Lower lobe of right lung (tissue), 2 donors: ENCODE data around the gene COX4I2. TPM values are rescaled to one million over a fixed set of nuclear protein-coding genes. Genes with fewer than 3 reads are reported as not detected.
"Not testable (repeated sequence)": the region's sequence is repeated elsewhere in the genome, so short reads cannot be mapped to it uniquely, and the experiment has no call there.

Experiments
- ATAC-seq, 2 donors: fragments of 200-7000 bp; cut with Tn5 transposase; one replicate each; pipeline ENCODE4 v1.9.1; 2020 to 2022; ENCODE audit warnings: mild to moderate bottlenecking in 2 of 2, moderate library complexity in 2 of 2
- DNase-seq: peaks from one replicate; pipeline ENCODE4 v3.0.0-alpha.2; 2020
- H3K27ac ChIP-seq: fragments of 200-600 bp; one replicate; pipeline ENCODE4 v1.8.0; 2022
- H3K27me3 ChIP-seq: fragments of 200-600 bp; one replicate; pipeline ENCODE4 v1.8.0; 2022; ENCODE audit warnings: low read depth
- H3K36me3 ChIP-seq: fragments of 200-600 bp; one replicate; pipeline ENCODE4 v1.8.0; 2022; ENCODE audit warnings: mild to moderate bottlenecking
- H3K4me1 ChIP-seq: fragments of 200-600 bp; one replicate; pipeline ENCODE4 v1.8.0; 2022
- H3K4me3 ChIP-seq: fragments of 200-600 bp; one replicate; pipeline ENCODE4 v1.8.0; 2022; ENCODE audit warnings: mild to moderate bottlenecking
- H3K9me3 ChIP-seq: fragments of 200-600 bp; one replicate; pipeline ENCODE4 v1.8.0; 2022
- CTCF ChIP-seq: fragments of 200-600 bp; IDR thresholded peaks from one replicate; pipeline ENCODE4 v1.8.0; 2022; ENCODE audit warnings: antibody characterized with exemption, mild to moderate bottlenecking
- intact Hi-C: fragments of 100-400 bp; cut with DNase I; formaldehyde crosslinking; loops from one replicate; pipeline ENCODE4 v1.11.0; 2022
- total RNA-seq: library from RNA; stranded (reverse); fragmentation: NEBNext Ultra II Directional; extraction: Animal tissue kit (Norgen Biotek cat#: 25700); gene quantifications from one replicate; pipeline ENCODE4 v1.2.1, GENCODE V29; 2021
- donor health status: DM: no; HTN: yes; CAD: no; lungs with severe emphysema.

Gene COX4I2
- total RNA-seq, 1 donor from 2014 or later: 17.1 TPM

DNA sequence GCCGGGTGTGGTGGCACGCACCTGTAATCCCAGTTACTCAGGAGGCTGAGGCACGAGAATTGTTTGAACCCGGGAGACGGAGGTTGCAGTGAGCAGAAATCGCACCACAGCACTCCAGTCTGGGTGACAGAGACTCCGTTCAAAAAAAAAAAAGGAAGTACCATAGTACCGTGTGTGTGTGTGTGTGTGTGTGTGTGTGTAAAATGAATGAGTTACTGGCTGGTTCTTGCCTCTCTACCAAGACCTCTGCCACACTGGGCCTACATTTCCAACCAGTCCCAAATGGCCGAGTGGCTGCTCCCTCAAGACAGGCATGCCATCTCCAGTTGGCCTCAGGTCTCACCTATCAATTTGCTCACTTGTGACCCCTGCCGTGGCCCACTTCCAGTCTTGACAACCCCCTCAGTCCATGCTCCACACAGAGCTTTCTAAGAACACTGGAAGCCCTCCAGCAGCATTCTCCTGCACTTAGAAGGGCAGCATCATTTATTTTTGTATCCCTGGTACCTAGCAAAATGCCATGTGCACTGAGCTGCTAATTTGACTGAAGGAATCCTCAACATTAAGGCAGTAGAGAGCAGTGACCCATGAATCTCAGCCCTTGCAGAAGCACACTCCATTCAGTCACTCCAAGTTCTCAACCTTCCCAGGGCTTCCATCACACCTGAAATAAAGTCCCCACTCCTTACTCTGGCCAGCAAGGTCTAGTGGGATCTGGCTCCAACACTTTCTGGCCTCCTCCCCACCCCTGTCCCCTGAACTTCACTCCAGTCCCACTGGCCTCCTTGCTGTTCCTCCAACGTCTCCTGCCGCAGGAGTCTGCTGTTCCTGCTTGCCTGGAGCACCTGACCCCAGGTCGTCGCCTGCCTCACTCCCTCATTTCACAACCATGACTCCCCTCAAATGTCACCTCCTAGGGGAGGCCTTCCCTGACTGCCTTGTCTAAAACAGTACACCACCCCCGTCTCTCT is 29.9 kb downstream of the COX4I2 start:
- H3K4me3 ChIP-seq: no peak overlapping the region
- H3K36me3 ChIP-seq: peaks cover 25% of the 10 kb centered on the region
- peak overlapping the region; percentile 80 for H3K27ac ChIP-seq
- H3K27me3 ChIP-seq: no peaks in the 10 kb centered on the region
- peaks cover 91% of the 10 kb centered on the region for H3K4me1 ChIP-seq
- DNase-seq: no peak
- H3K9me3 ChIP-seq: no peaks in the 10 kb centered on the region
- ATAC-seq: peak in 1 of 2 donors; percentile 50
- intact Hi-C loops: loop anchor here (10.0 kb wide), 1 partner anchor 47 kb away; no protein-coding TSS in a partner anchor
- no peak for TF ChIP-seq CTCF

GRCh38 chr20:31668944-31669343 is 31.2 kb downstream of the COX4I2 start:
- not testable (repeated sequence) for H3K27me3 ChIP-seq, DNase-seq, H3K4me3 ChIP-seq, H3K9me3 ChIP-seq, ATAC-seq
- Histone ChIP-seq H3K4me1 (peaks cover 97% of the 10 kb centered on the region), H3K36me3 (peaks cover 22% of the 10 kb centered on the region), H3K27ac (peak overlapping the region; percentile 74)
- intact Hi-C loops: loop anchor here (10.0 kb wide), 1 partner anchor 46 kb away; no protein-coding TSS in a partner anchor

GRCh38 chr20:31669876-31670275 is 32.2 kb downstream of the COX4I2 start:
- DNase-seq: no peak
- H3K4me3 ChIP-seq: no peak overlapping the region
- no peak for ATAC-seq
- no peaks in the 10 kb centered on the region for H3K27me3 ChIP-seq
- peaks cover 97% of the 10 kb centered on the region for H3K4me1 ChIP-seq
- peak overlapping the region; percentile 74 for H3K27ac ChIP-seq
- peaks cover 15% of the 10 kb centered on the region for H3K36me3 ChIP-seq
- intact Hi-C loops: loop anchor here (10.0 kb wide), 1 partner anchor 45 kb away; no protein-coding TSS in a partner anchor
- no peaks in the 10 kb centered on the region for H3K9me3 ChIP-seq
- no peak for TF ChIP-seq CTCF

DNA sequence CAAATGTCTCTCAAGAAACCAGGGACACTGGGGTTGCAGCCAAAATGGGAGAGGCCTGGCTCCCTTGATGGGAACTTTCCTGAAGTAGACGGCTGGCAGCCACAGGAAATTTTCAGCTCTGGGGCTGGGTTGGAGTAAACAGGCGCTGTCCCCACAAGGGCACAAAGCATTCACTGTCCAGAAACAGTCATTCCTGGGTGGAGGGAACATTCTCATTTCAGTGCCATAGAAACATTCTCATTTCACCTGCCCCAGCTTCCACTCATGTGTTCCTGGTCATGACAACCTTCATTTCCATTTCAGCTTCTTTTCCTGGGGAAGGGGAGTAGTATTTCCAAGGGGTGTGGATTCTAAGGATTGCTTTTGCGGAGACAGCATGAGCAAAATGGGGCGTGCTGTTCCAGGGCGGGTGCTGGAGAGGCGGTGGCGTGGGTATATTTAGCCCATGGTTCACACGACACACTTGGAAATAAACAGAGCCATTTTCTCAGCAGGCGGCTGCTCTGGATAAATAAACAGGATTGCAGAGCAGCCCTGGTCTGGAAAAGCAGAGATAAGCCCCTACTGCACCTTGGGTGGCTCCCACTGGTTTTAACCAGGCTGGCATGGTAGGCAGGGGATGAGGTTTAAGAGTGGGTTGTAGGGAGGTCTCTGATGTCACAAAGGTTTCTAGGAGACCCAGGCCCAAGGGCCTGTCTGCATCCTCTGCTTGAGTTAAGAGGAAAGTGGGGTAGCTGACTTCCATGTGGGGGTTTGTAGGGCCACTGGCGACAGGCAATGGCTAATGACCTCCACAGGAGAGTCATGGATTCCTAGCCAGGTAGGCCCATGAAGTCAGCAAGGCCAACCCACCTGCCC is 32.9 kb downstream of the COX4I2 start:
- H3K27me3 ChIP-seq: no peaks in the 10 kb centered on the region
- H3K9me3 ChIP-seq: no peaks in the 10 kb centered on the region
- DNase-seq (peak; percentile 70), ATAC-seq (peak; percentile 26 to 71)
- no peak for TF ChIP-seq CTCF
- peak overlapping the region; percentile 74 for H3K27ac ChIP-seq
- peaks cover 8% of the 10 kb centered on the region for H3K36me3 ChIP-seq
- peak overlapping the region; percentile 13 for H3K4me3 ChIP-seq
- peaks cover 97% of the 10 kb centered on the region for H3K4me1 ChIP-seq
- intact Hi-C loops: no loop called here

- ATAC-seq (no peak), DNase-seq (no peak)
- Histone ChIP-seq H3K36me3 (peaks cover under 1% of the 10 kb centered on the region), H3K4me1 (peaks cover 97% of the 10 kb centered on the region), H3K27me3 (no peaks in the 10 kb centered on the region), H3K27ac (peak overlapping the region; percentile 74), H3K4me3 (no peak overlapping the region), H3K9me3 (no peaks in the 10 kb centered on the region)
- no peak for TF ChIP-seq CTCF
- intact Hi-C loops: no loop called here
These were observed 33.6 kb downstream of the COX4I2 start for GRCh38 chr20:31671324-31671723.
